Measurements from ENCODE around the gene OR6C2.

- TF ChIP-seq POLR2A (IDR thresholded peaks at IDR 0.05): no peak
- TF ChIP-seq CTCF (IDR thresholded peaks at IDR 0.05): no peak
Observed at GRCh38 chr12:55407866-55408265, 36.0 kb upstream of the OR6C2 start.
